AG20443 (cell line): ENCODE results near the gene ALG12.

Experiments
- DNase-seq: peaks from one replicate; pipeline ENCODE4 v3.0.0; 2012; ENCODE audit warnings: low spot score, mixed read lengths

The ALG12 gene

DNA sequence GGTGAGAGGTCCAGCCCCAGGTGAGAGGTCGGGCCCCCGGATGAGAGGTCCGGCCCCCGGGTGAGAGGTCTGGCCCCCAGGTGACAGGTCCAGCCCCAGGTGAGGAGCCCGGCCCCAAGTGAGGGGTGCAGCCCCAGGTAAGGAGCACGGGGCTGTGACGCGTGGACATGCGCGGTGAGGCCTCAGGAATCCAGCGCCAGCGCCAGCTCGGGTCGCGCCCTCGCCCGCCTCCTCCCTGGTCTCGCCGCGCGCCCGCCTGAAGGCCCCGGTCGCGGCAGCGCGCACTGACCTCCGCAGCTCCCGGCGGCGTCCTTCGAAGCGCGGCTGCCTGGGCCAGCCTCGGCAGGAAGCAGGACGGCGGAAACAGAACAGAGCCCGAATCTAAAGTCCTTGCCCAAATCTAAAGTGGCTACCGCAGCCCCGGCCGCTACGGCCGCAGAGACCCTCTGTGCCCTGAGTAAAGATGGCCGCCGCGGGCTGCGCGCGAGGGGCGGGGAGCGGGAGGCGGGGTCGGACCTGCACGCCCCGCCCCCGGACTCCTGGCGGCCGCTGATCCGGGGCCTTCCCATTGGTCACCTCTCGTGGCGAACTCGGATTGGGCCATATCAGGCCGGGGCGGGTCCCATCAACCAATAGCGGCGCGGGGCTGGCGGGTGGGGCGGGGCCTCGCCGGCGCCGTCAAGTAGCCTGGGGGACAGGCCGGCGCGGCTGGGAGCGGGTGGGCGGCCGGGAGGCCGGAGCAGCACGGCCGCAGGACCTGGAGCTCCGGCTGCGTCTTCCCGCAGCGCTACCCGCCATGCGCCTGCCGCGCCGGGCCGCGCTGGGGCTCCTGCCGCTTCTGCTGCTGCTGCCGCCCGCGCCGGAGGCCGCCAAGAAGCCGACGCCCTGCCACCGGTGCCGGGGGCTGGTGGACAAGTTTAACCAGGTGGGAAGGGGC, at the start of gene ALG12, which contains the start of gene CRELD2:
Gene ALG12, minus strand, starts transcription at position 465 of the 937 bp plus-strand sequence. CDS start 4,673 bp downstream, outside the sequence.
Gene CRELD2, plus strand, starts transcription at position 661 of the 937 bp plus-strand sequence. Its CDS starts 136 bp downstream, at position 797.
- peak; percentile 99 for DNase-seq

DNA sequence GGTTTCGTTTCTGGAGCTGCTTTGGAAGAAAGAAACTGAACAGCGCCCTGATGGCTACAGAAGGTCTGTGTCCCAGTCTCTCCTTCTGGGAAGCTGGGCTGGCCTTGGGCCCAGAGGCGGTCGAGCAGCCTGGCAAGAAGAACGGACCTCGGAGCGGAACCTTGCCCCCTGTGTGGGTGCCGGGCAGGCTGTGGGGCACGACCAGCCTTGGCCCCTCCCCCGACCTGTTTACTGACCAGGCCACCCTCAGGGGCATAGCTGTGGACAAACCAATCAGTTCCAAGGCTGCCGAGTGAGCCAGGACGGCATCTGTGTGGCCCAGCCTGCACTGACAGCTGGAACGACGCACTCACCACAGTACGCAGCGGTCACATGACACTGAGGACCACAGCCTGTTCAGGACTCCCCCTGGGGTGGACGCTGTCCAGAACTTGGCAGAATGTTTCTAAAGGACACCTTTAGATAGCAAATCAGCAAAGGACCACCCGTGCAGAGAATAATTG, 49.5 kb upstream of the ALG12 start:
- DNase-seq = no peak

DNA sequence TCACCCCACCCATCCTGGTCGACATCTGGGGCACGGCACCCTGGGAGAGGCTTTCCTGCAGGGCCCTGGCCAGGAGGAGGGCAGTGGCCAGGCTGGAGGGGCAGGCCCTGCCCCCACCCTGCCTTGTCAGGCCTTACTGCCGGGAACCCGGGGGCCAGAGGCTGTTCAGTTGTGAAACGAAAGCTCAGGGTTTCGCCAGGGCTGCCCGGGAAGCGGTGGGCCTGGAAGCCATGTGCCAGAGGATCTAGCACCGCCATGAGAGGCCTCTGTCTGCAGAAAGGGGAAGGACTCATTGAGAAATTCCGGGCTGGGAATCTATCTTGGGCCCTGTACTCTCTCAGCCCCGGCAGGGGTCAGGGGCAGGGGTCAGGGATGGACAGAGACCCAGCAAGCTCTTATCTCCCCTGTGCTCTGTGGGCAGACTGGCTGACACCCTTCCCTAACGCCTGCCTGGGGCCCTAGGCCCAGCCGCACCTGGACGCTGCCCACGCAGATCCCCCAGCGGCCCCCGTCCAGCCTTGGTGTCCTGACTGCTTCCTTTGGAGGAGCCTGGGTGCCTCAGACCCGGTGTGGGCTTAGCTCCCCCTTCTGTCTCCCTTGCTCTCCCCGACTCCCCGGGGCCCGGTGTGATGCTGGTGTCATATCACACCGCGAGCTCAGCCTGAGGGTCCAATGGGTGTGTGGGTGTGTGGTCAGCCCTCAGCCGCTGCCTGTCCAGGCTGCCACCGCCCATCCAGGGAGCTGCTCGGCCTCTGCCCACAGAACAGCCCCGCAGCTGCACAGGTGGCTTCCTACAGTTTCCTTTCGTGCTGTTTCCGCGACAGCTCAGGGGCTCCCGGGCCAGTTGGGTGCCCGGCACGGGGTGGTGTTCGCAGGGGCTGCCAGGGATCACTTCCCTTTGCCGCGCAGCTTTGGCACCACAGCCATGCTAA, 48.8 kb upstream of the ALG12 start:
- DNase-seq = no peak

DNA sequence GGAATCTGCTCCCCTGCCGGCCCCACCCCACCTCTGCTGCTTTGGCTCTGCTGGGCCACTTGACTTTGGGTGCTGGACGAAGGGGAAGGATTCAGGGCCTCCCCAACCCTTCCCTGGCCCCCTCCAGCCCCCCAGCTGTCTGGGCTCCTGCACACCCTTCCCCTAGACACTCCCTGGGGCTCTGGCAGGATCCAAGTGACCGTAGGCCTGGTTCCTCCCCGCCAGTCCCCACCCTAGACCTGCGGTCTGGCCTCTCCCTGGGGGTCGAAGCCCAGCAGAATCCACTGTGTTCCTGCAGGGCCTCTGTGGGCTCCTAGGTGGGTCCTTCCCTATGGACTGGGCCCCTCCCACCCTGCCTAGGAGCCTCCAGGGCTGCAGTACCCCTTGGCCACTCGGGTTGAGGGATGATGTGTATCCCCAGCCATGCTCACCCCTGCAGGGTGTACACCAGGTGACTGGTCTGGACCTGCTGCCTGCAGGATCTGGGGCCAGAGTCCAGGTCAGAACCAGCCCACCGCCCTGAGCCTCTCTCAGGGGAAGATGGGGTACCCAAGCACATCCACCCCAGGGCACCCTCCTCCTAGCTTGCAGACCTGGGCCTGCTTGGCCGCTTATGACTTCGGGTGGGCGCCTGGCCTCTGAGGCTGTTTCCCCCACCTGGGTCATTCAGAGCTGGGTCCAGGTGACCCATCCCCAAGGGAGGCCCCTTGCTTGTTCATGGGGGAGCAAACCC, 48.0 kb upstream of the ALG12 start:
- DNase-seq = no peak

DNA sequence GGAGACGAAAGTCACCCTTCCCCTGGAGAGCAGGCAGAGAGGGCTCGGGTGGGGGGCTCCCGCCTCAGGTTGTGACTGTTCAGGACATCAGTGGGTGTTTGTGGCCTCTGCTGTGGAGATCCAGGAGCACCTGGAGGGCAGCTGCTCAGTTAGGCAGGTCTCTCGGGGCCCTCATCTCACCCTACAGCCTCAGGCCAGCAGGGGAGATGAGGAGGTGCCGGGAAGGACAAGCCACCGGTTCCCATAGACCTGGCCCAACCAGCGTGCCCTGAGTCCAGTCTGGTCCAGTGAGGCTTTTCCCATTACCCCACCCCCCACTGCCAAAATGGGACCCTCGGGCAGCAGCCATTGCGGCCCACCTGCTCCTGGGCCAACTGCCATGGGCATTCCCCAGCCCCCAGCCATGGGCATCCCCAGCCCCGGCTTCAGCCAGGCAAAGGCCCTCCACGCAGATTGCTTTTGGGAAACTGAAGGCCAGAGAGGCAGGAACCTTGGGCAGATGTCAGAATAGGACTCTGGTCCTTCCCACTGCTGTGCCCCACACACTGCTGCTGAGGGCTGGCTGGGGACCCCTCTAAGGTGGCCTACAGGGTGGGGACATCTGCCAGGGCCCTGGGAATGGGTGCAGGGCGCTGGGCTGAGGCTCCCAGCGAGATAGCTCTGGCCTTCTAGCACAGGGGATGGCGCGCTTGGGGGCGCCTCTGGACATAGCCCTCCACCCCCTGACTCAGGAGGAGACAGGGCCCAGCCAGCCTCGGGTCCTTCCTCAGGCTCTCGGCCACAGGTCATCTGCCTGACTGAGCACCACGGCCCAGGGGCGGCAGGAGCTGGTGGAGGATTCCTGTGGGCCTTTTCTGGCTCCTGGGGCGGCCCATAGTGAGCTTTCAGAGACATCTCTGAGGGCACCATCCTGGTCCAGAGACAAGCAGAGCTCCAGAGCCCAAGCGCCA, 47.1 kb upstream of the ALG12 start:
- DNase-seq = no peak

DNA sequence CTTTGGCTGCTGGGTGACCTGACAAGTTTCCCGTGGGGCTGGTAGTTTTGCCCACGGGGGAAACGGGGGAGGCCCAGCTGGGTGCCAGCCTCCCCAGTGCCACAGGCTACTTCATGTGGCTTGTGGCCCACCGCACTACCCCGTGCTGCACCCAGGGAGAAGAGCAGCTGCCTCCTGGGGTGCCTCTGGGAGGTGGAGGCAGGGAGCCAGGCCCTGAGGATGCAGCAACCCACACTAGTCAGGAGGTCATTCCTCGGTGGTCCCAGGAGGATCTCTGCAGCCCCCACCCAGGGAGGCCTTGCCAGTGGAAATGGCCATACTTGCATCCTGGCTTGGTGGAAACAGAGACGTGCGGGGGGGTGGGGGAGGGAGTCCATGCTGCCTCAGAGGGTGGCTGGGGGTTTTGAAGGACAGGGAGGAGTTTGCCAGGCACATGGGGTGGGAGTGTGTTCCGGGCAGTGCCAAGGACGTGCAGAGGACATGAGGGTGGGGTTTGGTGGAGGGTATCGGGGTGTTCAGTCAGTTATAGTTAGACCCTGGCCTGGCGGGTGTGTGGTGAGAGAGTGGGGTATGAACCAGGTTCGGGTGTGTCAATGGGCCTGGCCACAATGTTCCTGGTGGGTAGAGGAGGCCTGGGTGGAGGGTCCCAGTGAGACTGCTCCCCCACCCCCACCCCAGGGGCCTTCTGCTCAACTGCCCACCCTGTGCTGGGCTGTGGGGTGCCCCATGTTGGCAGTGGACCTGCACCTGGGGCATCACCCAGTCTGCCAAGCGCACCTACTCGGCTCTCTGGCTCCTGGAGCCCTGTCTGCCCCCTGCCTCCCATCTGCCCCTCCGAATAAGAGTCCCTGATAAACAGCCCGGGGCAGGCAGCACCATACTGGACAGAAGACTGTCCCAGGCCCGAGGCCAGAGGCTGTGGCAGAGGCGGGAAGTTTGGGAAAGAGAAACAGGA, 46.2 kb upstream of the ALG12 start:
- no peak for DNase-seq

DNA sequence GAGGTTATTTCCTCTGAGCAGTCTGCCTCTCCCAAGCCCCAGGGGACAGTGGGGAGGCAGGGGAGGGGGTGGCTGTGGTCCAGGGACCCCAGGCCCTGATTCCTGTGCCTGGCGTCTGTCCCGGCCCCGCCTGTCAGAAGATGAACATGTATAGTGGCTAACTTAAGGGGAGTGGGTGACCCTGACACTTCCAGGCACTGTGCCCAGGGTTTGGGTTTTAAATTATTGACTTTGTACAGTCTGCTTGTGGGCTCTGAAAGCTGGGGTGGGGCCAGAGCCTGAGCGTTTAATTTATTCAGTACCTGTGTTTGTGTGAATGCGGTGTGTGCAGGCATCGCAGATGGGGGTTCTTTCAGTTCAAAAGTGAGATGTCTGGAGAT, 45.4 kb upstream of the ALG12 start:
- DNase-seq = no peak

DNA sequence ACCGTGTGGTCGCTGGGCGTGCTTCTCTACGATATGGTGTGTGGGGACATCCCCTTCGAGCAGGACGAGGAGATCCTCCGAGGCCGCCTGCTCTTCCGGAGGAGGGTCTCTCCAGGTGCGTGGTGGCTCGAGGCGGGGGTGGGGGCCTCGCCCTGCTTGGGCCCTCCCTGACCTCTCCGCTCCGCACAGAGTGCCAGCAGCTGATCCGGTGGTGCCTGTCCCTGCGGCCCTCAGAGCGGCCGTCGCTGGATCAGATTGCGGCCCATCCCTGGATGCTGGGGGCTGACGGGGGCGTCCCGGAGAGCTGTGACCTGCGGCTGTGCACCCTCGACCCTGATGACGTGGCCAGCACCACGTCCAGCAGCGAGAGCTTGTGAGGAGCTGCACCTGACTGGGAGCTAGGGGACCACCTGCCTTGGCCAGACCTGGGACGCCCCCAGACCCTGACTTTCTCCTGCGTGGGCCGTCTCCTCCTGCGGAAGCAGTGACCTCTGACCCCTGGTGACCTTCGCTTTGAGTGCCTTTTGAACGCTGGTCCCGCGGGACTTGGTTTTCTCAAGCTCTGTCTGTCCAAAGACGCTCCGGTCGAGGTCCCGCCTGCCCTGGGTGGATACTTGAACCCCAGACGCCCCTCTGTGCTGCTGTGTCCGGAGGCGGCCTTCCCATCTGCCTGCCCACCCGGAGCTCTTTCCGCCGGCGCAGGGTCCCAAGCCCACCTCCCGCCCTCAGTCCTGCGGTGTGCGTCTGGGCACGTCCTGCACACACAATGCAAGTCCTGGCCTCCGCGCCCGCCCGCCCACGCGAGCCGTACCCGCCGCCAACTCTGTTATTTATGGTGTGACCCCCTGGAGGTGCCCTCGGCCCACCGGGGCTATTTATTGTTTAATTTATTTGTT, 44.8 kb upstream of the ALG12 start:
- DNase-seq = no peak

DNA sequence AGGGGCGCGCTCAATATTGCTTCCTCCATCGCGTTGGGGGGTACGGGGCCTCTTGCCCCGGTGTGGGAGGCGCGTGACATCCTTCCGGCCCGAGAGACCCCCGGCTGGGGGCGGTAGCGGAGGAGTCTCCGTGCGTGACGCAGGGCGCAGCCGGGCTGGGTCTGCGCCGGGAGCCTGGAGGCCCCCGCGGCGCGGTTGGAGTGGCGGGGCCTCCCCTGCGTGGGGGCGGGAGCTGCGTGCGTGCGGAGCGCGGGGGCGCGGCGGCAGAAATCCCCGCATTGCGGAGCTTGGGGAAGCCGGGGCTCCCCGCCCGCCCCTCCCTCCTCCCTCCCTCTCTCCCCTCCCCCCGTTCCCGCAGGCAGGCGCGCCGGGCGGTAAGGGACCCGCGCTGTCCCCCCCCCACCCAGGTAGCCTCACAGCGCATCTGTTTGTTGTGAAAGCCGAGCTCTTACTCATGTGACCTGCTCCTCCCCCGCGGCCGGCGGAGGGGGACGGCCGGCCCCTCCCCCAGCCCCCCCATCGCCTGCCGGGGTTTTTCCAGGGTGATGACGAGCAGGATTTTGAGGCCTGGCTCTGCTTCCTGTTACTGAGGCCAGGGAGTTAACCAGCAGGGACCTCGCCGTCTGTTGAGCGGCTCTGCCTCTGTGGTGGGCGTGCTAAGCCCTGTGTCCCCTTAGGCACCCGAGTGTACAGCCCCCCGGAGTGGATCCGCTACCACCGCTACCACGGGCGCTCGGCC, 43.9 kb upstream of the ALG12 start:
- DNase-seq = peak; percentile 90

DNA sequence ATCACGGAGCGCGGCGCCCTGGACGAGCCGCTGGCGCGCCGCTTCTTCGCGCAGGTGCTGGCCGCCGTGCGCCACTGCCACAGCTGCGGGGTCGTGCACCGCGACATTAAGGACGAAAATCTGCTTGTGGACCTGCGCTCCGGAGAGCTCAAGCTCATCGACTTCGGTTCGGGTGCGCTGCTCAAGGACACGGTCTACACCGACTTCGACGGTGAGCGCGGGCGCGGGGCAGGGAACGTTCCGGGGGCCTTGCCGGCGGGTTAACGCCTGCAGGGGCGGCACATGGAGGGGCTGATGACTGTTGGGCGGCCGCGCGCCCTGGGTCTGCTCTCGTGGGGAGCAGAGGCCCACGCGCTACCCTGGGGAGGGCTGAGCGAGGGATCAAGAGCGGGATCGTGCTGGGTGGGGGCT, 43.4 kb upstream of the ALG12 start:
- DNase-seq = no peak

DNA sequence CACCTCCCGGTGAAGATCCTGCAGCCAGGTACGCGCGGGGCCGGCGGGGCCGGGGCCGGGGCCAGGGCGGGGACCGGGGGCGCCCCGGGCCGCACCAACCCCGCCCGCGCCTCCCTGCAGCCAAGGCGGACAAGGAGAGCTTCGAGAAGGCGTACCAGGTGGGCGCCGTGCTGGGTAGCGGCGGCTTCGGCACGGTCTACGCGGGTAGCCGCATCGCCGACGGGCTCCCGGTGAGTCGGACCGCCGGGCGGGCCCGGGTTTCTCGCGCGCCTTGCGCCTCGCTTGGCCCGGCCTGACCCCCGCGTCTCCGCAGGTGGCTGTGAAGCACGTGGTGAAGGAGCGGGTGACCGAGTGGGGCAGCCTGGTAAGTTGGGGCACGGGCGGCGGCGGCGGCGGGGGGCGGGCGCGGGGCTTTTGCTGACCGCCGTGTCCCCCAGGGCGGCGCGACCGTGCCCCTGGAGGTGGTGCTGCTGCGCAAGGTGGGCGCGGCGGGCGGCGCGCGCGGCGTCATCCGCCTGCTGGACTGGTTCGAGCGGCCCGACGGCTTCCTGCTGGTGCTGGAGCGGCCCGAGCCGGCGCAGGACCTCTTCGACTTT, 42.9 kb upstream of the ALG12 start:
- DNase-seq = no peak

DNA sequence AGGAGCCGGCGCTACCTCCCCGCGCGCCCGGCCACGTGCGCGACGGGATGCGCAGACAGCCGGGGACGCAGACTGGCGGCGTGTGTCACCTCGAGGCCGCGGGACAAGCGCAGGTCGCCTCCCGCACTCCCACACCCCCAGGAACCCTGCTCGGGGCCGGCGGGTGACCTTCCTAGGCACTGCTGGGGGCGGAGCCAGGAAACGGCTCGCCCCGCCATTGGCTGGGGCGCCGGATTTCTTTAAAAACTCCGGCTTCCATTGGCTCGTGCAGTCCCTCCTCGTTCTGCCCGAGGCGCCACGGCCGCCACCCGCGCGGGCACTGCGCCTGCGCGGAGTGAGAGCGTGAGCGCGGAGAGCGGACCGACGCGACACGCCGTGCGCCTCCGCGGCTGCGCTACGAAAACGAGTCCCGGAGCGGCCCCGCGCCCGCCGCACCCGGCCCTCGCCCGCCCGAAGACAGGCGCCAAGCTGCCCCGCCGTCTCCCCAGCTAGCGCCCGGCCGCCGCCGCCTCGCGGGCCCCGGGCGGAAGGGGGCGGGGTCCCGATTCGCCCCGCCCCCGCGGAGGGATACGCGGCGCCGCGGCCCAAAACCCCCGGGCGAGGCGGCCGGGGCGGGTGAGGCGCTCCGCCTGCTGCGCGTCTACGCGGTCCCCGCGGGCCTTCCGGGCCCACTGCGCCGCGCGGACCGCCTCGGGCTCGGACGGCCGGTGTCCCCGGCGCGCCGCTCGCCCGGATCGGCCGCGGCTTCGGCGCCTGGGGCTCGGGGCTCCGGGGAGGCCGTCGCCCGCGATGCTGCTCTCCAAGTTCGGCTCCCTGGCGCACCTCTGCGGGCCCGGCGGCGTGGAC, 42.1 kb upstream of the ALG12 start, which contains the start of gene PIM3:
Gene PIM3, plus strand, starts transcription at position 614 of the 846 bp plus-strand sequence. Its CDS starts 176 bp downstream, at position 790.
- DNase-seq = peak; percentile 99

DNA sequence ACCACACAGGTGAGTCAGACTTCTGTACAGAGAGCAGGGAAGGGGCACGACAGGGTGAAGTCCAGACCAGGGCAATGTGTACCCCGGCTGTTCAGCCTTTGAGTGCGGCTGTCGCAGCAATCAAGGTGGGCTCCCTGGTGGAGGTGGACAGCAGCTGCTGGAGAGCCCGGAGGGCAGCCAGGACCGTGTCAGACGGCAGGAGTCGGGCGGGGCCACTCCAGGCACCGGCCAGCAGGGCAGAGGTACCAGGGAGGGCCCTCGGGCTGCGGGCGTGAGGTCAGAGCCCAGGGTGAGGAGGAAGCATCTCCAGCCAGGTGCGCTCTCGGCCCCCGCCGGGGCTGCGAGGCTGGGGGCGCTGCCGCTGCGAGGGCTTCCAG, 41.5 kb upstream of the ALG12 start:
- DNase-seq = peak; percentile 53

DNA sequence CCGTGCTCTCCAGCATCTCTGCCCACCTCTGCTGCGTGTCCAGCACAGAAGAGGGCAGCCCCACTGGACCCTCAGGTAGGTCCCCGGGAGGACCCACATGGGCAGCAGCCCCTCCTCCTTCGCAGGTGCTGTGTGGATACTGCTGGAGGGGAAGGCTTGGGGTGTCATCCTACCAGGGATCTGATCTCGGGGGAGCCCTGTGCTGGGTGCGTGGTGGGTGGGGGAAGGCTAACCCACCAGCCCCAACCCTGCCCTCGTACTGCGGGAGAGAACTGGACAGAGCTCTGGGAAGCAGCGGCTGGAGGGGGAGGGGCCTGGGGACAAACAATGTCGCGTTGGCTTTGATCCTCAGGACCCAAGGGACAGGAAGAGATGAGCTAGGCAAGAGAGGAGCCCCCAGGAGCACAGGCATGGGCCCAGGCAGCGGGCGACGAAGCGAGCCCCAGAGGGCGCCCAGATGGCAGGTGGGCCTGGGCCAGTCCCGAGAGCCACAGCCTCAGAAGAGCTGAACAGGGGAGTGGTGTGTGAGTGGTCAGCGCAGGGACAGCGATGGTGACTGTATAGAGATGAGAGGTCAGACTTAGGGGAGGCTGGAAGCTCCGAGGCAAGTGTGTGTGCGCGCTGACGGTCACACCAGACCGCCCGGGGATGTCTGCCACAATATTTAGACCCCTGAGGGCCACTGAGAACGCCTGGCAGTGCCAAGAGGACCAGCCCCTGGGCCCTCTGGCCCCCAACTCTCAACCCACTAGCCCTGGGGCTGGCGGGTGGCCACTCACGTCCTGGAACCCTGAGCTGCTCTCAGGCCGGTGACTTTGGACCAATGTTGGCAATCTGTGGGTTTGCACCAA, 40.9 kb upstream of the ALG12 start:
- DNase-seq = no peak

DNA sequence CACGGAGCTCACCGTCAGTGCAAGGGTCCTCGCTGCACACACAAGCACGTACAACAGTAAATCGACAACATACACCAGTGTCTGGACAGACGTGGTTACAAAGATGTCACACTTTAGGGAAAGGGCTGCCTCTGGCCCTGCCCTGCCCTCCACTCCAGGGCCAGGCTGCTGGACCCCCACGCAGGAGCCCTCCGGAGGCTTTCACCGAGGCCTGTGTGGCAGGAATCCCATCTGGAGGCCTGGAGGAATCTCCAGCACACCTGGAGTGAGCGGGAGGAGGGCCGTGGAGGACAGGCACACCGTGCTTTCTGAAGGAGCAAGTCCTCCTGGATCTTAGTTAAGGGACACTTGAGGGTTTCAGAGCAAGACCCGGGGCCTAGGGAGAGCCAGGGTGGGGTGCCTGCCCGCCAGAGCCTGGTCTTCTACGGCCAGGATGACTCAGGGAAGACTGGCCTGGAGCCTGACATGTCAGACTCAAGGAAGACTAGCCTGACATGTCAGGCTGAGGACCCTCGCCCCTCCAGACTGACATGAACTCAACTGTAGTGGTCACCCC, 40.2 kb upstream of the ALG12 start:
- no peak for DNase-seq
